GM21390 (cell line): ENCODE measurements around the gene CTNNA3.

Source experiments
- ATAC-seq: cut with Tn5 transposase; IDR thresholded peaks from one replicate; pipeline ENCODE4 v1.9.1; 2021; ENCODE audit not compliant: unreplicated experiment

CTNNA3 gene

DNA sequence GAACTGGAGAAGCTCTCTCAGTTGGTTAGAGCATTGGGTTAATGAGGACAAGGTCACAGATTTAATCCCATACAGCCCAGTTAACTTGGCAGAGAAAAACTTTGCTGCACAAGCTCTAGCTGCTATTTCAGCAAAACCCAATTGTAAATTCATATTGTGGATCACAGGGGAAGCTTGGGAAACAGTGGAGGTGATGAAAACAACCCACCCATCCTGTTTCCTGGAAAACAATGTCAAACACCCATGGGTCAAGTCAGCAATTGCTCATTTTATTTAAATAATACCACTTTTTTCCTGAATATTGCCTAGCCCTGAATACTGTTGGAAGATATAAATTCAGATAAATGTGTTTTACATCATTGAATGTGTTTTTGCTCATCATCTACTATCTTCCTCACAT lies 1670.8 kb downstream of the CTNNA3 start:
- no peak for ATAC-seq

DNA sequence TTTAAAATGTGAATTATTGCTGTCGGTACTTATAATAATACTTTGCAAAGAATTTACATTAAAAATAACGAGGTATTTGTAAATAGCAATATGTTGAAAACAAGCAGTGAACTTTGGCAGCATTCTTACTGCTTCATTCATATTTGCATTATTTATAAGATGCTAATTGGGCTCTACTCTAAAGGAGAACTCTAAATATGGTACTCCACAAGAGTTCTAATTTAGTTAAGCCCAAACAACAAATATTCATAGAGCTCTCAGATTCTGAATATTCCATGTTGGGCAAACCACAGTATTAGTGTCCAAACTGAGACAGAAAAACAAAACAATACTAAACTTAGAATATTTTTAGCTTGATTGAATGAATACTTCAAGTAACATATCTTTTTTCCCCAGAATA lies 1674.6 kb downstream of the CTNNA3 start:
- no peak for ATAC-seq

DNA sequence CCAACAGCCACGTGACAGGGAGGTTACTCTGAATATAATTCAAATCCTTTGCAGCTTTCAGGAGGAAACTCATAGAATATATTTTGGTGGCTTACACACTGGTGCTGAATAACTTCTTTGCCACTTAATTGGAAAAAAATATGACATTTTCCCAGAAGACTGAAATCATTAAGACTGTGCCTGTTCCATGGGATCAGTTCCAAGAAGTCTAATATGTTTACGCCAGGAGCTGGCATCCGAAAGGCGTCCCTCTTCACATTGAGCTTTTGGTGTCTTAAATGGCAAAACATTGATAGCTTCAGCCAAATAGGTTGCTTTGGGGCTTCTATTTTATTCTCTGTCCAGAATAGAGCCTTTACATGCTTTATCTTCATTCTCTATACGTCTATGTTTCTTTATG lies 1687.8 kb downstream of the CTNNA3 start:
- no peak for ATAC-seq

DNA sequence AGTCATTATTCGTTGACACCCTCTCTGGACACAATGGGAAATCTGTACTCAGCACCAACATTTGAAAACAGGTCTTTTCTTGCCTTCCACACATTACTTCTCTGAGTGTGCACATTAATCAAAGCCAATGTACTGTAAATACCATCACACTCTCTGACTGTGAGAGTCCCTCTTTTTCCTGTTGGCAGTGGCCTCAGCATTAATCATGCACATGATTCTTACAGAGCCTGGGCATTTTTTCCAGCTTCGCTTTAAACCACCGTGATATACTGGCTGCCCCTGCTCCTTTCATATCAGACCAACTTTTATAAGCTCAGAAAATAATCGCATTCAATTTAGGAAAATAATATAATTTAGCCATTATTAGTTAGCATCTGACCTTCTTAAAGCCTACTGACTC lies 1689.6 kb downstream of the CTNNA3 start:
- no peak for ATAC-seq

DNA sequence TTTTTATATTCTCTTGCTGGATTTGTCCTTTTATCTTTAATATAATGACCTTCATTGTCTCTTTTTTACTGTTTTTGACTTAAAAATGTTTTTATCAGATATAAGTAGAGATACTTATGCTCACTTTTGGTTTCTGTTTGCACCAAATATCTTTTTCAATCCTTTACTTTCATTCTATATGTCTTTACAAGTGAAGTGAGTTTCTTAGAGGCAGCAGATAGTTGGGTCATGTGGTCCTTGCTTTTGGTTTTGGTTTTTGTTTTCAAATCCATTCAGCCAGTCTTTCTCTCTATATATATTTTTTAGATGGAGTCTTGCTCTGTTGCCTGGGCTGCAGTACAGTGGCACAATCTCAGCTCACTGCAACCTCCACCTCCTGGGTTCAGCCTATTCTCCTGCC lies 1702.5 kb downstream of the CTNNA3 start:
- peak; percentile 63 for ATAC-seq

DNA sequence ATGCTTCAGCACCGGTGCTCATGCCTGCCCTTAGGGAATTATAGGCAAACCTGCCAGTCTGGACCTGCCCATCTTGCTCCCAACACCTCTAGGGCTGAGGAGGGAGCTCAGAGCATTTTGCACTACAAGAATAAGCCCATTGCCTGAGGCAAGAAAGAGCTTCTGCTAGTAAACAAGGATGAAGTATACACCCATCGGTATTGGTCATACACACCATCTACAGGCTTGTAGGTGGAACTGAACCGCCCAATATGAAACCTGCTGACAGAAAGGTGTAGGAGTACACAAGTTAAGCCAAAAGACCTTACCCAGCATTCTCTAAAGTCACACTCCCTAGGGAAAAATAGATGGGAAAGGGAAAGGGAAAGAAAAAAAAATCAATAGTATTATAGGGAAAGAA lies 1727.1 kb downstream of the CTNNA3 start:
- ATAC-seq, result no peak

DNA sequence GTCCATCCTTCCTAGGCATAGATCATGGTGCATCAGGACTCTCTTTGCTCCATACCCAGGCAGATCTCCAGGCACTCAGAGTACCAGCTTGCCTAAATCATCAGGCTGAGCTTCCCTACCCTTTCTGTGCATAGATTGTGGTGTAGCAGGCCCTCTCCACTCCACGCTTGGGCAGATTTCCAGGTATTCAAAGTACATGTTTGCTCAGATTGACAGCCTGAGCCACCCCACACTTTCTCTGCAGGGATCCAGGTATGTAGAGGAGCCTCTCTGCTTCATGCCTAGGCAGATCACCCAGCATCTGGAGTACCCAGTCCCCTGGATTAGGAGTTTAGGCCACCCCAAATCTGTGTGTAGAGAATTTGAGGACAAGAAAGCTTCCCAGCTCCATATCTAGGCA lies 1727.6 kb downstream of the CTNNA3 start:
- ATAC-seq, result no peak

DNA sequence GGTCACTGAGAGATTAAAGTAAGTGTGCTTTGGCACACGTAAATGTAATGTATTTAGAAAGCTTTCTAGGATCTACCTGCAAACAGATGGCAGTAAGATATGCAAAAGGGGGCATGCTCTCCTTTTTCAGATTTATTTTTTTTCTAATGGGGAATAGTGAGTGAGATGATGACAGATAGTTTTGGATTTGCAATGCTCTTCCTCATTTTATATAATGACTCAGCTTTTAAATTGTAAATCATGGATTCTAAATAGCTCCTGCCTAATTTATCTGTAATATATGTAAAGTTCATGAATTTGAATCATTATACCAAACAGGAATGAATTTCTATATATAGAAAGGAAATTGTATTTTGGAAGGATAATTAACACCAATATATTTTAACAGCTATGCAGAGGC lies 1731.8 kb downstream of the CTNNA3 start:
- ATAC-seq, result no peak

DNA sequence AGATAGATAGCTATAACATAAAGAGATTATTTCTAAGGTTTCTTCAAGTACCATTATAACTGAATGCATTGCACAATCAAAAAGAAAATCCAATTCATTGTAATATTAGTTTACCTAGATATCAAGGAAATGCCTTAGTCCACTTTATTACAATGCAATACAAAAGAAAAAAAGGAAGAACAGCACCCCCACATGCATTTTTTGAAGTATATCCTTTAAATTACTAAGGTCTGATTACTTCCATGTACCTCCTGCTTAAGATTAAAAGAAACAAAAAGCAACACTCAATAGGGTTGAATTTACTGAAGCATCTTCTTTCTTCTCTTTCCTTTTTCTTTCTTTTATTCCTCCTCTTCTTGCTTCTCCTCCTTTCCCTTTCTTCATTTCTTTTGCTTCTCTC lies 1743.9 kb downstream of the CTNNA3 start:
- no peak for ATAC-seq

DNA sequence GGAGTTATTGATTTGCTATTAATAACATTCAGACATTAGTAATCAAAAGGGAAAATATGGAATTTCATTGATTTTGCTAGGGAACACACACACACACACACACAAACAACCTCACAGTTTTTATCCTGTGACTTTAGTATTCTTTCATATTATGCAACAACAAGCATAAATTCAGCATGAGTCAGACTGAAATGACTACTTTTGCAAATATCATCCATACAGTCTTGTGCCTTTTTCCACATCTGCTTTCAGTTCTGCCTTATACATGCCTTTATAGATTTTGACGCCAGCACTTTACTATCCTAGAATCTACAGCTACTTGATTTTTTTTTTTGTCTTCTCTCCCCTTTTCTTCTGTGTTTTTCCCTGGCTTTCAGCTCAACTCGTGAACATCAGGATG lies 1745.9 kb downstream of the CTNNA3 start:
- no peak for ATAC-seq

DNA sequence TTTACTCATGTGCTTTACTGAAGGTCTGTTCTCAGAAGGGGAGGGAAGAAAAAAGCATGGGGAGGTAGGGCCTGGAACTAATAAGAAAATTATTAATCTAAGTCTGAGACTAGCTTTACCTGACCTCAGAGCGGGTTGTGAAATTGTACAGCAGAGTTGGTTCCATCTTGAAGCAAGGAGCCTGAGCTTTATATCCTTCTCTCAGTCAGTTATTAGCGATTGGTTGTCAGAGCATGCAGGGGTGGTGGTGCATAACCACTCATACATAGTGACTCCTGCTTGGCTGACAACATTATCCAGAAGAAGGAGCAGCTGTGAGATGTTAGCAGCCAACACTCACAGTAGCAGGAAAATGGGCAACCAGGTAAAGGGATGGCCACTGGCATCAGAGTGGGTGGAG lies 1746.5 kb downstream of the CTNNA3 start:
- ATAC-seq, result no peak

DNA sequence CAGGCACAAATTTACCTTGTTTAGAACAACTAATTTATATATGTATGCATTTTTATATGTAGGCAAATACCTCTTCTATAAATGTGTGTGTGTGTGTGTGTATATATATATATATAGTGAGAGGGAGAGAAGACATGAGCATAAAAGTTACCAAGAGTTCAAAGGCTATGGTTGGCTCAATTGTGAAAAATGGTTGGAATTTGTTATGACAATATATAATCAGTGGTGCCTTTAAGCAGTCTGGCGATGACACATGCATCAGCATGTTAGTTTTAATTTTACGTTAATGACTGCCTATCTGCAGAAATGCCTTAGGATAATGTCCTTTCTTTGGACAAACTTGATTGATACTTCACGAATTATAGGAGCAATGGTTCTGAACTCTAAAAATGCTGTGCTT lies 1750.9 kb downstream of the CTNNA3 start:
- ATAC-seq, result no peak

DNA sequence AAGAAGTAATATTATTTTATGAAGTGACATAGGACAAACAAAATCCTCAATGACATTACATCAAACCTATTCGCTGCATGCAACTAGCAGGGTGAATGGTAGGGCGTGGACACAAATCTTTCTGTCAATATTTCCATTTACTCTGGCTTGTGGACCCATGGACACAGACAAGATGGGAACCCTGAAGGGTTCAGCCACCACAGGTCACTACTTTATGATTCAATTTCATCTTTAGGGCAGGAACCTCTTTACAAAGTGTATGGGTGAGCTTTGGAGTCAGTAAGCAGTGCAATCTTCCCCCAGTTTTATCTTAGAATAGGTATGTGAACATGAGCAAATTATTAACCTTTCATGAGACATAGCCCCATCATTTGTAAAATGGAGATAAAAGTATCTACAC lies 1752.5 kb downstream of the CTNNA3 start:
- ATAC-seq, result no peak

DNA sequence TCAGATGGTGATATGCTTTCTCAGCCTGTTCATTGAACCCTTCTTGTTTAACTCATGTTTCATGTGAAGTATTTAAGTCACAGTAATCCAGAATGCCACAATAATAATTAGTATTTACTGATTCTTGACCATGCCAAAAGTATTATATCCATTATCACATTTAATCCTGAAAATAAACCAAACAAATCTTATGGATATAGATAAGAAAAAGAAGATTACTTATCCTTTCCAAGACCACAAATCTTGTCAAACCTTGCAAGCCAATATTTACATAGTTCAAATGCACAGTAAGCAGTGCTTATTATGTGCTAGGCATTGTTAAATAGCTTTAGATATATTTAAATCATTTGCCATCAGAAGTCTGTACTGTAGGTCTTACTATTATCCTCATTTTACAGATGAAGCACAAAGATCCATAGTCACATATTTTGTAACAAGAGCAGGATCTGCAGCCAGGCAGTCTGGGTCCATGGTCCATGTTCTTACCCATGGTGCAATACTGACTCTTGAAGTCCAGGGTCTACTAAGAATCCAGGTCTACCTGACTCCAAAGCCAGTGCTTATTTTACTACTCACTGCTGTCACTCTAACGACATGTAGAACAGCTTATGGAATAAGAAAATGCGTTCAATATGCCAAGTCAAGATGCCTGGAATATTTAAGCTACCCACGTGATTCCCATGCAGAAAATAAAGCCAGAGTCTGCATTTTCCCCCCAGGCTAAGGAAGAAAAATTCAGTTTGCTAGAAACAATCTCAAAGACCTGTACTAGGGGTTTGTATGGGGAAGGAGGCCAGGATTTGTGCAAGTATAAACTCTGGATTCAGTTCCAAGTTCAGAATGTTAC lies 1755.0 kb downstream of the CTNNA3 start:
- ATAC-seq, result no peak

DNA sequence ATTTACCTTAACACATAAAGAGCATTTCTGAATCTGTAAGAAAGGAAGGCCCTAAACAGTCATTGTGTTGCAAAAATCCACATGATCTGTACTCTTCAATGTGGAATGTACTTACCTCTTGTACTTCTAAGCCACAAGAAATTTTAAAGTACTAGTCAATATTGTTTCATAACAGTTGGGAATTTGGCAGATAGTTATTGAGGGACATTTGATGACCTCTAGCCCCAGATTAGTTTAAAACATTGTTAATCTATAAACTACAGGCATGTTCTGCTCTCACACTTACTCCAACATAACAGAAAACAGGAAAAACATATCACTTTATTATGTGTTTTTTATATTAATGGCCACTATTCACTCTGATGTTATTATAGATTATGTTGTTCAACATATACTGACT lies 1755.9 kb downstream of the CTNNA3 start:
- ATAC-seq, result no peak

DNA sequence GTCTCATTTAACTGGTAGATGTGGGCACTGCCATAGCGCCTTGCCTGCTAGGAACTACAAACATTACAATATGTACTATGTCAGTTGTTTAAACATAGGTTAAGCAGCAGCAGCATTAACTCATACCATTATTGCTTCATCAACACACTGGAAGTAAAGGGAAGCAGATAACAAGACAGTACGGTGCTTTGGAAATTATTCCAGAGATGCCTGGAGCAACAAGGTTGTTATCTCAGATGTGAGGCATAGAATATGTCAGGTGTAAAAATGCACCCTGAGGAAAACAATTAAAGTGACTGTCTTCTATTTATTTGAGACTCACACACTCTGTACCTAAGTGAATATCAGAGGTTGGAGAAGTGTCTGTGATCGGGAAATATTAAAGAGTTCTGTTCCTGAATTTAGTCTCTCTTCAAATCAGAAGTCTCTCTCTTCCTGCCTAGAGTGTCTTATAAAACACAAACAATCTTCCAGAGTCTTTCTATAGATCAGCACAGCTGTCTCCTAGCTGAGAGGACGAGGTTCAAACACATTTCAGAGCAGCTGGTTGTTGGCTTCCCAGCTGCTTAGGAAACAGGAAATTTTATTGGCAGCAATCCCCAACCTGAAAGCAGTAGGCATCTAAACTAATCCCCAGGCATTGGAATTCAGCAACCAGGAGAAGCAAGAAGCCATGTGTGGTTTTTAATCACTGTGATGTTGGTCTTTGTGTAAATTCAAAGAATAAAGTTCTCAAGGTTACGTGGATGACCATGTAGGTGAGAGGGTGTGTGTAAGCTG lies 1764.5 kb downstream of the CTNNA3 start:
- no peak for ATAC-seq

DNA sequence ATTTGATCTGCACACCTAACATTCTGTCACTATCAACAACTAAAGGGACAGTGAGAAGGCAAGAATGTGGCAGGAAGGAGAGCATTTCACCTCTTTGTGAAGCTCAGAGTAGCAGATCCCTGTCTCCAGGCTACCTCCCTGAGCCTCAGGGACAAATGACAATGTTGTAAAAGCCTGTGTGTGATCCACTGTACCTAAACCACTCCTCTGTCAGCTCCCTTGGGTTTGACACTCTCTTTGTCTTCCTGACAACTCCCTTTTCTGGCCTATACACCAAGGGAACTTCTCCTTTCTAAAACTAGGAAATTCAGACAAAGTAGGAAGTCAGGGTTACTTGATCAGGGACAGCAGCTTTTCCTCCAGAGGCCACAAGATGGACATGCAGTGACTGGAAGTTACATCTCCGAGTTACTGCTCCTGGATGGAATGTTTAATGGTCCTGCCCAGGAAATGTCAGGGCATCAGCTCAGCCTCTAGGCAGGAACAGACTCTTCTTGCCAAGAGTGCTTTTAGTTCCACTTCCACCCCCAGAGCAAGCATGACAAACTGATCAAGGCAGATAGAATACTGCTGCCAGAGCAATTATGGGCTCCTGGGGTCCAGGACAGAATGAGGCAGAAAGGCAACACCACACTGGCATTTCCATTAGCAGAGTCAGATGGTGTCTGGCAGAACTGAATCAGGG lies 1784.7 kb downstream of the CTNNA3 start:
- ATAC-seq, result no peak

DNA sequence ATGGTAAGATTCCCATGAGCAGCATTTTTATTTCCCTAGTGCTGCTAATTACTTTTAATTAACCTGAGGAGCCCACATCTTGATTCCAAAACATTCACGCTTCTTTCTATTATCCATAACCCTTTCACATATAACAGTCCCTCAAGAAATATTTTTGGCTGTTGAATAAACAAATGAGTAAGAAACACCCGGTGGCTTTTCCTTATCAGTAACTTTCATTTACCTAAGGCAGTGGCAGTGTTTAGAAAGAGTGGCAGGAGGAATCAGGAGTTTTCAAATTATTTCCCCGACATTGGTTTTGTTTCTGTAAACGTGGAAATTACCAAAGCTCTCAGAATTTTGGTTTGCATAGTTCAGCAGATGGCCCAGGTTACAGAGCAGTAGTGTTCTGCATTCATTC lies 1785.8 kb downstream of the CTNNA3 start:
- no peak for ATAC-seq

DNA sequence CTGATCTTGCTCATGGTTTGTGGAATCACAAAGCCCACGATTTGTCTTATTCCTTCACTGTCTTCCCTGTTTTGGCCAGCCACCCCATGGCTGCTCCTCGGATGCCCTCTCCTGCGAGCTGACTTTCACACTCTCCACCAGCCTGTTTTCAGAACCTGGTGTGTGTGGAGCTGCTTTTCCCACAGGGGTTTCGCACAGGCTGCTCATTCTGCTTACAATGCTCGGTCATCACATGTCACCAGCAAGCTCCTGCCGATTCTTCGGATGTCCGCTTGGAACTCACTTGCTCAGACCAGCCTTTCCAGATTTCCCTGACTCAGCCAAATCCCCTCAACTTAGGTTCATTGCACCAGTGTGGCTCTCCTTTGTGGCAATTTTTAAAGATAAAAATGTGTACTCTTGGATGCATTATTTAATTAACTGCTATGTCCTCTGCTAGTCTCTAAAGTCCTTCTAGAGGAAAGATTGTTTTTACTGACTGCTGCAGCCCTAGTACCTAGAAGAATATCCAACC lies 1788.7 kb downstream of the CTNNA3 start:
- no peak for ATAC-seq

DNA sequence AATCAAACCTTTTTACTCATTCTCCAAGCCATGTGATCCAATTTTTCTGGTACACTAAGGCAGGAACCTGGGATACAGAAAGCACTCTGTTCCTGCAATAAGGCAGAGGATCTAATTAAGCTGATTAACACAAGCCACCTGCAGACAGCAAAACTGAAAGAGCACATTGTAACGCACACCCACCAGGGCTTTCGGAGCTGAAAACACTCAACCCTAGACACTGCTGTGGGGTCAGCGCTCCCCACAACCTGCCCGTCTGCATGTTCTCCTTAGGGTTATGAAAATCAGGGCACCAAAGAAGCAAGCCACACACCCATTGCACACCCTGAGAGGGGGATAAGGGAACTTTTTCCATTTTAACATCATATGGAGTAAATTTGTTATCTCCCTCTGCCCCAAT lies 1792.4 kb downstream of the CTNNA3 start:
- ATAC-seq, result no peak

DNA sequence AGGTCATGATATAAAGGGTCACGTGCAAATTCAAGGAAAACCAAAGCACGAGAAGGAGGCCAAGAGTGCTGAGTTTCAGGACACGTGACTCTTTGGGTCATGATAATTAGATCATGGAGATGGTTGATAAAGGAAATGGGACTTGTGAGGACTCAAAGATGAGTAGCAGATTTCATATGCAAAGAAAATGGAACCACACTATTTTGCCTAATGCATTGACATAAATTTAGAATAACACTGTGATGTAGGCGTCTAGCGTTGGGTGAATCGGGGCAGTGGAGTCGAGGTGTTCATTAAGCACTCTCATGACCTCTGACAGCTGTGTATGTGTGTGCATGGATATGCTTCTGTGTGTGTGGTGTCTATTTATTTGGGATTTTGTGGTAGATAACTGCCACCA lies 1795.7 kb downstream of the CTNNA3 start:
- no peak for ATAC-seq

DNA sequence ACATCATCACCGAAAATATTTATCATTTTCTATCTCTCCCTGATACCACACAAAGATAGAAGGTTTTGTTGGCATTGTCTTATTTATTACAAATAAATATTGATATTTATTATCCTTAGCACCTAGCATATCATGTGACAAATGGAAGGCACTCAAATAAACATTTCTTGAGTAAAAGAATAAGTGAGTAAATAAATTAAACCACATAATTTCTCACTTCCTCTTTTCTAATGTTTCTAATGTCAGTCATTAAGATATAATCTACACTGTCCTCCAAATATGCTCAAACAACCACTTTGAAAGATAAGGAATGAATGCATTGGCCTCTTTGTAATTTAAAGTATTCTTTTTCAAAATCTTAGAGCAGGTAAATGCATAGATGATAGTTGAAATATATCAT lies 1797.9 kb downstream of the CTNNA3 start:
- ATAC-seq, result no peak
